22Rv1 (cell line): ENCODE results near the gene KCNMB3.

Source experiments
- CTCF ChIP-seq: fragments of 450-650 bp; IDR thresholded peaks from 2 replicates; pipeline ENCODE4 v1.5.1; 2017; ENCODE audit warnings: mild to moderate bottlenecking
- ZFX ChIP-seq: fragments of 450-650 bp; IDR thresholded peaks from 2 replicates; pipeline ENCODE4 v1.6.1; 2017; ENCODE audit warnings: antibody characterized with exemption, borderline replicate concordance

DNA sequence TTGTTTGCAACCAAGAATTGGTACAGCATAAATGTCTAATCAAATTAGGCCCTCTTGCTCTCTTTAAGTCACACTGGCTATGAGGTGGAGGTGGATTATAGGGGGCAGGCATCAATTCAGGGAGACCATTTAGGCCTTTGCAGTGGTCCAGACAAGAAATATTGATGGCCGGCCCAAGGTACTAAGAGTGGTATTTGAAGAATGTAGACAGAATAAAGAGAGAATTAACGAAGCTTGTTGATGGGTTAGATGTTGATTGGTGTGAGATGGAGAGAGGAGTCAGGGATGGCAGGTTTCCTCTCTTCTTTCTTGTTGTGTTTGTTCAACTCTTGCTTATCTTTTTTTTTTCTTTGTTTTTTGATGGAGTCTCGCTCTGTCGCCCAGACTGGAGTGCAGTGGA is 54.2 kb downstream of the KCNMB3 start:
- TF ChIP-seq CTCF (no peak), ZFX (no peak)
